ENCODE results near the gene PDXDC1. TPM values are rescaled to one million over a fixed set of nuclear protein-coding genes. Genes with fewer than 3 reads are reported as not detected.
"Not testable (repeated sequence)": the region's sequence is repeated elsewhere in the genome, so short reads cannot be mapped to it uniquely, and the experiment has no call there.

The PDXDC1 gene, protein sequence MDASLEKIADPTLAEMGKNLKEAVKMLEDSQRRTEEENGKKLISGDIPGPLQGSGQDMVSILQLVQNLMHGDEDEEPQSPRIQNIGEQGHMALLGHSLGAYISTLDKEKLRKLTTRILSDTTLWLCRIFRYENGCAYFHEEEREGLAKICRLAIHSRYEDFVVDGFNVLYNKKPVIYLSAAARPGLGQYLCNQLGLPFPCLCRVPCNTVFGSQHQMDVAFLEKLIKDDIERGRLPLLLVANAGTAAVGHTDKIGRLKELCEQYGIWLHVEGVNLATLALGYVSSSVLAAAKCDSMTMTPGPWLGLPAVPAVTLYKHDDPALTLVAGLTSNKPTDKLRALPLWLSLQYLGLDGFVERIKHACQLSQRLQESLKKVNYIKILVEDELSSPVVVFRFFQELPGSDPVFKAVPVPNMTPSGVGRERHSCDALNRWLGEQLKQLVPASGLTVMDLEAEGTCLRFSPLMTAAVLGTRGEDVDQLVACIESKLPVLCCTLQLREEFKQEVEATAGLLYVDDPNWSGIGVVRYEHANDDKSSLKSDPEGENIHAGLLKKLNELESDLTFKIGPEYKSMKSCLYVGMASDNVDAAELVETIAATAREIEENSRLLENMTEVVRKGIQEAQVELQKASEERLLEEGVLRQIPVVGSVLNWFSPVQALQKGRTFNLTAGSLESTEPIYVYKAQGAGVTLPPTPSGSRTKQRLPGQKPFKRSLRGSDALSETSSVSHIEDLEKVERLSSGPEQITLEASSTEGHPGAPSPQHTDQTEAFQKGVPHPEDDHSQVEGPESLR
- total RNA-seq (40.8 TPM), polyA plus RNA-seq (ENCODE audit: insufficient read depth in 1 of 8, insufficient read length in 8 of 8, low replicate concordance in 1 of 8) (10 to 100 TPM; 34.8 to 58.8 (median 43.5) TPM)
- long read RNA-seq, donor 1, full-length matches to known transcripts: 4 of 4 reads
- long read RNA-seq, donor 1, partial matches to known transcripts: 0 of 4 reads
- long read RNA-seq, donor 1, other reads (novel, unspliced or antisense): 0 of 4 reads
- long read RNA-seq, donor 2, partial matches to known transcripts: 0 of 8 reads
- long read RNA-seq, donor 2, other reads (novel, unspliced or antisense): 8 of 8 reads
- long read RNA-seq, donor 3, full-length matches to known transcripts: 5 of 65 reads
- long read RNA-seq, donor 3, partial matches to known transcripts: 22 of 65 reads
- long read RNA-seq, donor 3, other reads (novel, unspliced or antisense): 38 of 65 reads
- long read RNA-seq, donor 4, full-length matches to known transcripts: 5 of 10 reads
- long read RNA-seq, donor 4, partial matches to known transcripts: 5 of 10 reads
- long read RNA-seq, donor 4, other reads (novel, unspliced or antisense): 0 of 10 reads
- long read RNA-seq, donor 5, full-length matches to known transcripts: 15 of 23 reads
- long read RNA-seq, donor 5, partial matches to known transcripts: 0 of 23 reads
- long read RNA-seq, donor 5, other reads (novel, unspliced or antisense): 8 of 23 reads
- long read RNA-seq, donor 6, full-length matches to known transcripts: 7 of 19 reads
- long read RNA-seq, donor 6, partial matches to known transcripts: 12 of 19 reads
- long read RNA-seq, donor 6, other reads (novel, unspliced or antisense): 0 of 19 reads
- long read RNA-seq, donor 7, full-length matches to known transcripts: 7 of 13 reads
- long read RNA-seq, donor 7, partial matches to known transcripts: 6 of 13 reads
- long read RNA-seq, donor 7, other reads (novel, unspliced or antisense): 0 of 13 reads
- long read RNA-seq, donor 8, full-length matches to known transcripts: 5 of 5 reads
- long read RNA-seq, donor 8, partial matches to known transcripts: 0 of 5 reads
- long read RNA-seq, donor 8, other reads (novel, unspliced or antisense): 0 of 5 reads
- long read RNA-seq, donor 9, full-length matches to known transcripts: 2 of 2 reads
- long read RNA-seq, donor 9, partial matches to known transcripts: 0 of 2 reads
- long read RNA-seq, donor 9, other reads (novel, unspliced or antisense): 0 of 2 reads
- long read RNA-seq, donor 10, full-length matches to known transcripts: 4 of 90 reads
- long read RNA-seq, donor 10, partial matches to known transcripts: 38 of 90 reads
- long read RNA-seq, donor 10, other reads (novel, unspliced or antisense): 48 of 90 reads
- long read RNA-seq, donor 11, full-length matches to known transcripts: 5 of 41 reads
- long read RNA-seq, donor 11, partial matches to known transcripts: 14 of 41 reads
- long read RNA-seq, donor 11, other reads (novel, unspliced or antisense): 22 of 41 reads

DNA sequence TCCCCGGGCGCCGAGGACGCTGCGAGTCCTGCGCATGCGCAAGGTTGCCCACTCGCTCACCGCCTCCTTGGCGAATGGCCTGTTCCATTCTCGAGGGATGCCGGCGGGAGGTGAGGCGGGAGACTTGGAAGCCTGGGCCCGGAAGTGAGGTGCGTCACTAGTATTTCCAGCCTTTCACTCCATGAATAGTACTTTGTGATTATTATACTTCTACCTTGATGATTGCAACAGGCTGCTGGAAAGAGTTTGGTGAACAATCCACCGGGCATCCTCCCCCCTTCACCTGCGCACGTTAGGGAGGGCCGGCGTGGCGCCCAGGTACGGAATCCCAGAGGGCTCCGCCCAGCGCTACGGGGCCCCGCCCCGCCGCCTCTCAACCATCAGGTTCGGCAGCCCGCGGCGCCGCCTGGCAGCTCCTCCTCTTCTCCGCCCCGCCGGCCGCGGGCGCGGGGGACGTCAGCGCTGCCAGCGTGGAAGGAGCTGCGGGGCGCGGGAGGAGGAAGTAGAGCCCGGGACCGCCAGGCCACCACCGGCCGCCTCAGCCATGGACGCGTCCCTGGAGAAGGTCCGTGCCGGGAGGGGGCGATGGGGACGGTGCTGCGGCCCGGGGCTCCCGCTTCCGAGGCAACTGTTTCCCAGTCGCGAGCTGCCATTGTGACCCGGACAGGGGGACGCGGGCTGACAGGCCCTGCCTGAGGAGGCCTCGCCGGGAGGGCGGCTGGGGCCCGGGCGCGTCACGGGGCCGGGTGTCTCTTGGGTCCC is at the start of gene PDXDC1:
Gene PDXDC1, plus strand, starts transcription at position 371 of the 762 bp plus-strand sequence. Its CDS starts 174 bp downstream, at position 545.
- 0% methylated on average over 48 of the region's 74 CpGs for WGBS (ENCODE audit: insufficient coverage)
- DNase-seq: peak; percentile 94
- not testable (repeated sequence) for H3K27me3 ChIP-seq (ENCODE audit: control insufficient read depth, insufficient read depth, low read length); H3K9me3 ChIP-seq (replicated peaks; ENCODE audit: control insufficient read depth, low read depth, low read length); H3K36me3 ChIP-seq (ENCODE audit: control insufficient read depth, insufficient read depth, low read length); H3K4me1 ChIP-seq (ENCODE audit: control insufficient read depth, insufficient read depth, low read length)
- Histone ChIP-seq H3K4me3 (ENCODE audit: low read length) (peak within 1 kb of the TSS; percentile 83), H3K27ac (ENCODE audit: low read length) (peak within 1 kb of the TSS; percentile 87)

GRCh38 chr16:14928064-14928714 is 46.6 kb upstream of the PDXDC1 start:
- not testable (repeated sequence) for H3K27me3 ChIP-seq (ENCODE audit: control insufficient read depth, insufficient read depth, low read length); H3K27ac ChIP-seq (ENCODE audit: low read length)
- DNase-seq: peak; percentile 27

GRCh38 chr16:14929176-14929575 is 45.6 kb upstream of the PDXDC1 start:
- H3K9me3 ChIP-seq (replicated peaks; ENCODE audit: control insufficient read depth, low read depth, low read length); DNase-seq: not testable (repeated sequence)

More at GRCh38 chr16:14928064-14928714, 46.6 kb upstream of the PDXDC1 start:
- H3K9me3 ChIP-seq (replicated peaks; ENCODE audit: control insufficient read depth, low read depth, low read length); H3K36me3 ChIP-seq (ENCODE audit: control insufficient read depth, insufficient read depth, low read length); H3K4me1 ChIP-seq (ENCODE audit: control insufficient read depth, insufficient read depth, low read length); H3K4me3 ChIP-seq (ENCODE audit: low read length): not testable (repeated sequence)
- WGBS (ENCODE audit: insufficient coverage): no CpG with 5 or more reads among the region's 31 CpGs

GRCh38 chr16:14930246-14930645 is 44.6 kb upstream of the PDXDC1 start:
- not testable (repeated sequence) for H3K36me3 ChIP-seq (ENCODE audit: control insufficient read depth, insufficient read depth, low read length); DNase-seq; H3K9me3 ChIP-seq (replicated peaks; ENCODE audit: control insufficient read depth, low read depth, low read length); H3K27ac ChIP-seq (ENCODE audit: low read length); H3K4me1 ChIP-seq (ENCODE audit: control insufficient read depth, insufficient read depth, low read length); H3K27me3 ChIP-seq (ENCODE audit: control insufficient read depth, insufficient read depth, low read length); H3K4me3 ChIP-seq (ENCODE audit: low read length)
- WGBS (ENCODE audit: insufficient coverage): no CpG with 5 or more reads among the region's 25 CpGs

More at GRCh38 chr16:14929176-14929575, 45.6 kb upstream of the PDXDC1 start:
- not testable (repeated sequence) for H3K27me3 ChIP-seq (ENCODE audit: control insufficient read depth, insufficient read depth, low read length); H3K4me3 ChIP-seq (ENCODE audit: low read length); H3K36me3 ChIP-seq (ENCODE audit: control insufficient read depth, insufficient read depth, low read length); H3K27ac ChIP-seq (ENCODE audit: low read length); H3K4me1 ChIP-seq (ENCODE audit: control insufficient read depth, insufficient read depth, low read length)
- WGBS (ENCODE audit: insufficient coverage): no CpG with 5 or more reads among the region's 26 CpGs

DNA sequence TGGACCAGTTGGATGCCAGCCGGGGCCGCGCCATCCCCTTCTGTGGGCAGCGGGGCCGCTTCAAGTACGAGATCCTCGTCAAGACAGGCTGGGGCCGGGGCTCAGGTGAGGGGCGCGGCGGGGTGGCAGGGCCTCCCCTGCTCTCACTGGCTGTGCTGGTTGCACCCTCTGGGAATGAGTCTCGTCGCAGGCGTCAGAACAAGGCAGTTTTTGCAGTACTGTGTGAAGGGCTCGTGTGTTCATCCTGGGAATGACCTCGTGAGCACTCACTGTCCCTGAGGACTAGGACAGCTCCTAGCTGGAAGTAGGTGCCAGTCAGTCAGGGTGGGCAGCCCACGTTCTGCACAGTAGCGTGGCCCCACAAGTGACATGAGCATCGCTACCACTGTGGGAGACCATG is 43.9 kb upstream of the PDXDC1 start:
- H3K4me1 ChIP-seq (ENCODE audit: control insufficient read depth, insufficient read depth, low read length); H3K36me3 ChIP-seq (ENCODE audit: control insufficient read depth, insufficient read depth, low read length); H3K27ac ChIP-seq (ENCODE audit: low read length); H3K9me3 ChIP-seq (replicated peaks; ENCODE audit: control insufficient read depth, low read depth, low read length); H3K4me3 ChIP-seq (ENCODE audit: low read length); H3K27me3 ChIP-seq (ENCODE audit: control insufficient read depth, insufficient read depth, low read length); DNase-seq: not testable (repeated sequence)
- WGBS (ENCODE audit: insufficient coverage): no CpG with 5 or more reads among the region's 19 CpGs

- not testable (repeated sequence) for H3K27me3 ChIP-seq (ENCODE audit: control insufficient read depth, insufficient read depth, low read length); H3K27ac ChIP-seq (ENCODE audit: low read length); H3K4me1 ChIP-seq (ENCODE audit: control insufficient read depth, insufficient read depth, low read length); H3K4me3 ChIP-seq (ENCODE audit: low read length); DNase-seq; H3K36me3 ChIP-seq (ENCODE audit: control insufficient read depth, insufficient read depth, low read length); H3K9me3 ChIP-seq (replicated peaks; ENCODE audit: control insufficient read depth, low read depth, low read length)
- 97% methylated on average over 6 of the region's 47 CpGs for WGBS (ENCODE audit: insufficient coverage)
These were observed 42.0 kb upstream of the PDXDC1 start for GRCh38 chr16:14932581-14933375.

DNA sequence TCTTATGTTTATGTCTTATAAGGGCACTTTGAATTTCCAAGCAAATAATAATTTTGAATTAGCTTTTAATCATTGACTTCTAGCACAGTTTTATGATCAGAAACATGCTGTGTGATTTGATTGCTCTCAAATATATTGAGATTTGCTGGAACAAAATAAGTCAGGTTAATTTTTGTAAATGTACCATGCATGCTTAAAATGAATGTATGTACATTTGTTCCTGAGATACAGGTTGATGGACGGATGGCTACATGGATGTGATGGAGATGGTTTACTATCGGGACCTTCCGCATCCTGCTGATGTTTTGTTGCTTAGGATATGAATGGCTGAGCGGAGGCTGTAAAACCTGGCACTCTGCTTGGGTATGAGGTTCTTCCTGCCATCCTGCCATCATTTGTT is 37.7 kb upstream of the PDXDC1 start, which contains the start of gene NPIPA1:
Gene NPIPA1, plus strand, starts transcription at position 301 of the 400 bp plus-strand sequence. Its CDS starts 0 bp downstream, at position 301.
- not testable (repeated sequence) for H3K4me1 ChIP-seq (ENCODE audit: control insufficient read depth, insufficient read depth, low read length); H3K27ac ChIP-seq (ENCODE audit: low read length); H3K36me3 ChIP-seq (ENCODE audit: control insufficient read depth, insufficient read depth, low read length); H3K4me3 ChIP-seq (ENCODE audit: low read length); H3K27me3 ChIP-seq (ENCODE audit: control insufficient read depth, insufficient read depth, low read length); DNase-seq; H3K9me3 ChIP-seq (replicated peaks; ENCODE audit: control insufficient read depth, low read depth, low read length)
- WGBS (ENCODE audit: insufficient coverage): no CpG with 5 or more reads among the region's 4 CpGs

All from muscle of leg (tissue), 16 donors.